Fibroblast of skin of abdomen (primary cell): ENCODE measurements around the gene AFDN.

ENCODE experiments used
- DNase-seq: peaks from one replicate; pipeline ENCODE4 v3.0.0-alpha.2; 2013

AFDN gene

GRCh38 chr6:167843023-167843422 lies 16.3 kb downstream of the AFDN start:
- DNase-seq: no peak

GRCh38 chr6:167845856-167846255 lies 19.1 kb downstream of the AFDN start:
- no peak for DNase-seq

- DNase-seq: peak; percentile 88
Measured at GRCh38 chr6:167846997-167847606, 20.4 kb downstream of the AFDN start.

GRCh38 chr6:167847936-167848335 lies 21.2 kb downstream of the AFDN start:
- no peak for DNase-seq

- no peak for DNase-seq
Measured at GRCh38 chr6:167848783-167849182, 22.1 kb downstream of the AFDN start.

GRCh38 chr6:167849846-167850459 lies 23.2 kb downstream of the AFDN start:
- DNase-seq: no peak

- no peak for DNase-seq
Measured at GRCh38 chr6:167850782-167851181, 24.1 kb downstream of the AFDN start.

GRCh38 chr6:167851370-167851952 lies 24.8 kb downstream of the AFDN start:
- DNase-seq: no peak

- DNase-seq: peak; percentile 95
Measured at GRCh38 chr6:167855825-167856425, 29.2 kb downstream of the AFDN start.

GRCh38 chr6:167856474-167856873 lies 29.8 kb downstream of the AFDN start:
- DNase-seq: no peak

- DNase-seq: peak; percentile 52
Measured at GRCh38 chr6:167856999-167857660, 30.4 kb downstream of the AFDN start.

GRCh38 chr6:167858086-167858591 lies 31.4 kb downstream of the AFDN start:
- DNase-seq: peak; percentile 53

GRCh38 chr6:167858842-167859664 lies 32.3 kb downstream of the AFDN start:
- DNase-seq: no peak

- DNase-seq: no peak
Measured at GRCh38 chr6:167860550-167861226, 34.0 kb downstream of the AFDN start.

GRCh38 chr6:167861424-167861823 lies 34.7 kb downstream of the AFDN start:
- no peak for DNase-seq

GRCh38 chr6:167863897-167864296 lies 37.2 kb downstream of the AFDN start:
- no peak for DNase-seq

- no peak for DNase-seq
Measured at GRCh38 chr6:167866642-167867041, 39.9 kb downstream of the AFDN start.

GRCh38 chr6:167870321-167870720 lies 43.6 kb downstream of the AFDN start:
- no peak for DNase-seq

GRCh38 chr6:167872538-167873210 lies 46.0 kb downstream of the AFDN start:
- DNase-seq: no peak

GRCh38 chr6:167877994-167878779 lies 51.5 kb downstream of the AFDN start:
- no peak for DNase-seq
